HUES48 (cell line): ENCODE data around the gene BTN1A1.
"Not testable (repeated sequence)": the region's sequence is repeated elsewhere in the genome, so short reads cannot be mapped to it uniquely, and the experiment has no call there.

ENCODE experiments used
- H3K27ac ChIP-seq: one replicate; pipeline ENCODE4 v1.7.0; 2013; ENCODE audit warnings: low read depth, low read length, inconsistent platforms
- H3K27me3 ChIP-seq: 2 replicates; pipeline ENCODE4 v1.6.1; 2013; ENCODE audit warnings: mild to moderate bottlenecking, low read length; ENCODE audit not compliant: control insufficient read depth, insufficient read depth
- H3K36me3 ChIP-seq: 2 replicates; pipeline ENCODE4 v1.6.1; 2013; ENCODE audit warnings: low read length; ENCODE audit not compliant: control insufficient read depth, insufficient read depth
- H3K4me1 ChIP-seq: 2 replicates; pipeline ENCODE4 v1.6.1; 2013; ENCODE audit warnings: mild to moderate bottlenecking, low read length; ENCODE audit not compliant: control insufficient read depth, insufficient read depth
- H3K4me3 ChIP-seq: 2 replicates; pipeline ENCODE4 v1.5.1; 2013; ENCODE audit warnings: mild to moderate bottlenecking, low read depth, low read length
- H3K9ac ChIP-seq: 2 replicates; pipeline ENCODE4 v1.6.1; 2013; ENCODE audit warnings: mild to moderate bottlenecking, low read depth, low read length, moderate library complexity
- H3K9me3 ChIP-seq: 2 replicates; pipeline ENCODE4 v1.6.1; 2013; ENCODE audit warnings: low read length; ENCODE audit not compliant: control insufficient read depth, insufficient read depth

Gene BTN1A1

GRCh38 chr6:26491604-26492003 is 8.5 kb upstream of the BTN1A1 start:
- H3K27me3 ChIP-seq, result no peaks in the 10 kb centered on the region; the same call in 1 of the 2 replicates
- H3K36me3 ChIP-seq, result no peaks in the 10 kb centered on the region
- no peak overlapping the region for H3K27ac ChIP-seq
- H3K9ac ChIP-seq, result no peak overlapping the region
- H3K4me3 ChIP-seq, result no peak overlapping the region
- no peaks in the 10 kb centered on the region for H3K9me3 ChIP-seq
- H3K4me1 ChIP-seq, result no peaks in the 10 kb centered on the region; the same call in 1 of the 2 replicates

GRCh38 chr6:26493258-26493657 is 6.8 kb upstream of the BTN1A1 start:
- no peak overlapping the region for H3K27ac ChIP-seq
- H3K36me3 ChIP-seq, result no peaks in the 10 kb centered on the region
- no peak overlapping the region for H3K4me3 ChIP-seq
- H3K27me3 ChIP-seq, result no peaks in the 10 kb centered on the region; the same call in 1 of the 2 replicates
- H3K4me1 ChIP-seq, result no peaks in the 10 kb centered on the region; the same call in 1 of the 2 replicates
- no peak overlapping the region for H3K9ac ChIP-seq
- H3K9me3 ChIP-seq, result no peaks in the 10 kb centered on the region

GRCh38 chr6:26494117-26494516 is 6.0 kb upstream of the BTN1A1 start:
- H3K9ac ChIP-seq, result no peak overlapping the region

GRCh38 chr6:26495281-26495680 is 4.8 kb upstream of the BTN1A1 start:
- Histone ChIP-seq H3K4me3 (no peak overlapping the region), H3K4me1 (no peaks in the 10 kb centered on the region; the same call in none of the 2 replicates), H3K27me3 (peaks cover 1% of the 10 kb centered on the region), H3K9me3 (no peaks in the 10 kb centered on the region), H3K36me3 (no peaks in the 10 kb centered on the region), H3K9ac (no peak overlapping the region), H3K27ac (no peak overlapping the region)

More at GRCh38 chr6:26494117-26494516, 6.0 kb upstream of the BTN1A1 start:
- Histone ChIP-seq H3K4me1 (no peaks in the 10 kb centered on the region; the same call in 1 of the 2 replicates), H3K4me3 (no peak overlapping the region), H3K27ac (no peak overlapping the region), H3K27me3 (no peaks in the 10 kb centered on the region; the same call in 1 of the 2 replicates), H3K36me3 (no peaks in the 10 kb centered on the region), H3K9me3 (no peaks in the 10 kb centered on the region)

GRCh38 chr6:26497610-26498009 is 2.5 kb upstream of the BTN1A1 start:
- peaks cover 24% of the 10 kb centered on the region for H3K27me3 ChIP-seq
- peaks cover 3% of the 10 kb centered on the region for H3K4me1 ChIP-seq
- H3K9ac ChIP-seq, result no peak overlapping the region
- H3K9me3 ChIP-seq, result no peaks in the 10 kb centered on the region
- no peaks in the 10 kb centered on the region for H3K36me3 ChIP-seq
- H3K27ac ChIP-seq, result no peak overlapping the region
- H3K4me3 ChIP-seq, result no peak overlapping the region

GRCh38 chr6:26501482-26501986 is 1.4 kb downstream of the BTN1A1 start:
- Histone ChIP-seq H3K27me3 (peaks cover 38% of the 10 kb centered on the region), H3K36me3 (no peaks in the 10 kb centered on the region), H3K27ac (no peak overlapping the region), H3K9me3 (no peaks in the 10 kb centered on the region), H3K4me1 (peaks cover 3% of the 10 kb centered on the region; the same call in 1 of the 2 replicates), H3K4me3 (peak overlapping the region; percentile 65), H3K9ac (peak overlapping the region; percentile 49)

- H3K27me3 ChIP-seq, result peaks cover 38% of the 10 kb centered on the region
- no peaks in the 10 kb centered on the region for H3K36me3 ChIP-seq
- no peak overlapping the region for H3K27ac ChIP-seq
- peak overlapping the region; percentile 65; the same call in 1 of the 2 replicates for H3K4me3 ChIP-seq
- no peak overlapping the region for H3K9ac ChIP-seq
- H3K9me3 ChIP-seq, result no peaks in the 10 kb centered on the region
- H3K4me1 ChIP-seq, result peaks cover 3% of the 10 kb centered on the region; the same call in 1 of the 2 replicates
Observed at GRCh38 chr6:26502165-26502564, 2.1 kb downstream of the BTN1A1 start.

- Histone ChIP-seq H3K9ac (no peak overlapping the region), H3K4me3 (no peak overlapping the region), H3K4me1 (peaks cover 3% of the 10 kb centered on the region; the same call in 1 of the 2 replicates), H3K9me3 (no peaks in the 10 kb centered on the region), H3K27me3 (peaks cover 38% of the 10 kb centered on the region), H3K27ac (no peak overlapping the region), H3K36me3 (no peaks in the 10 kb centered on the region)
Observed at GRCh38 chr6:26502626-26503025, 2.5 kb downstream of the BTN1A1 start.

GRCh38 chr6:26507658-26508057 is 7.6 kb downstream of the BTN1A1 start:
- Histone ChIP-seq H3K27ac (no peak overlapping the region), H3K4me1 (no peaks in the 10 kb centered on the region), H3K9me3 (no peaks in the 10 kb centered on the region), H3K27me3 (peaks cover 13% of the 10 kb centered on the region), H3K9ac (no peak overlapping the region), H3K36me3 (no peaks in the 10 kb centered on the region), H3K4me3 (no peak overlapping the region)

GRCh38 chr6:26511033-26511432 is 10.9 kb downstream of the BTN1A1 start:
- H3K4me1 ChIP-seq, H3K9me3 ChIP-seq, H3K27me3 ChIP-seq, H3K4me3 ChIP-seq, H3K27ac ChIP-seq, H3K36me3 ChIP-seq, H3K9ac ChIP-seq: not testable (repeated sequence)

- Histone ChIP-seq H3K27ac (no peak overlapping the region), H3K4me1 (peaks cover 2% of the 10 kb centered on the region; the same call in 1 of the 2 replicates), H3K9me3 (no peaks in the 10 kb centered on the region), H3K27me3 (no peaks in the 10 kb centered on the region), H3K36me3 (no peaks in the 10 kb centered on the region), H3K4me3 (no peak overlapping the region), H3K9ac (no peak overlapping the region)
Observed at GRCh38 chr6:26514984-26515383, 14.9 kb downstream of the BTN1A1 start.
